ENCODE results near the gene SYNE1.

The SYNE1 gene

GRCh38 chr6:152313542-152314482, 323.4 kb downstream of the SYNE1 start:
- no peak for TF ChIP-seq ZNF274 (IDR thresholded peaks at IDR 0.05; ENCODE audit: low read depth, low read length)

GRCh38 chr6:152312434-152312833, 324.7 kb downstream of the SYNE1 start:
- no peak for TF ChIP-seq ZNF274 (IDR thresholded peaks at IDR 0.05; ENCODE audit: low read depth, low read length)
- H3K4me3 ChIP-seq (ENCODE audit: low read length), result no peak overlapping the region

More at GRCh38 chr6:152313542-152314482, 323.4 kb downstream of the SYNE1 start:
- no peak overlapping the region for H3K4me3 ChIP-seq (ENCODE audit: low read length)

GRCh38 chr6:152310371-152310954, 326.7 kb downstream of the SYNE1 start:
- TF ChIP-seq ZNF274 (IDR thresholded peaks at IDR 0.05; ENCODE audit: low read depth, low read length), result no peak
- no peak overlapping the region for H3K4me3 ChIP-seq (ENCODE audit: low read length)

GRCh38 chr6:152309648-152310047, 327.5 kb downstream of the SYNE1 start:
- no peak for TF ChIP-seq ZNF274 (IDR thresholded peaks at IDR 0.05; ENCODE audit: low read depth, low read length)
- H3K4me3 ChIP-seq (ENCODE audit: low read length), result no peak overlapping the region

GRCh38 chr6:152309006-152309405, 328.2 kb downstream of the SYNE1 start:
- H3K4me3 ChIP-seq (ENCODE audit: low read length), result no peak overlapping the region
- no peak for TF ChIP-seq ZNF274 (IDR thresholded peaks at IDR 0.05; ENCODE audit: low read depth, low read length)

GRCh38 chr6:152308306-152308705, 328.9 kb downstream of the SYNE1 start:
- H3K4me3 ChIP-seq (ENCODE audit: low read length), result no peak overlapping the region
- TF ChIP-seq ZNF274 (IDR thresholded peaks at IDR 0.05; ENCODE audit: low read depth, low read length), result no peak

- H3K4me3 ChIP-seq (ENCODE audit: low read length), result no peak overlapping the region
- TF ChIP-seq ZNF274 (IDR thresholded peaks at IDR 0.05; ENCODE audit: low read depth, low read length), result no peak
Observed at GRCh38 chr6:152305672-152306071, 331.5 kb downstream of the SYNE1 start.

- TF ChIP-seq ZNF274 (IDR thresholded peaks at IDR 0.05; ENCODE audit: low read depth, low read length), result no peak
- peak overlapping the region; percentile 75 for H3K4me3 ChIP-seq (ENCODE audit: low read length)
Observed at GRCh38 chr6:152301765-152302568, 335.2 kb downstream of the SYNE1 start.

- peak overlapping the region; percentile 75 for H3K4me3 ChIP-seq (ENCODE audit: low read length)
- TF ChIP-seq ZNF274 (IDR thresholded peaks at IDR 0.05; ENCODE audit: low read depth, low read length), result no peak
Observed at GRCh38 chr6:152301021-152301764, 336.0 kb downstream of the SYNE1 start.

GRCh38 chr6:152300517-152300916, 336.6 kb downstream of the SYNE1 start:
- TF ChIP-seq ZNF274 (IDR thresholded peaks at IDR 0.05; ENCODE audit: low read depth, low read length), result no peak
- peak overlapping the region; percentile 75 for H3K4me3 ChIP-seq (ENCODE audit: low read length)

- peak overlapping the region; percentile 54 for H3K4me3 ChIP-seq (ENCODE audit: low read length)
- TF ChIP-seq ZNF274 (IDR thresholded peaks at IDR 0.05; ENCODE audit: low read depth, low read length), result no peak
Observed at GRCh38 chr6:152298848-152299735, 338.1 kb downstream of the SYNE1 start.

GRCh38 chr6:152298055-152298647, 339.0 kb downstream of the SYNE1 start:
- H3K4me3 ChIP-seq (ENCODE audit: low read length), result peak overlapping the region; percentile 2; the same call in 1 of the 2 replicates
- no peak for TF ChIP-seq ZNF274 (IDR thresholded peaks at IDR 0.05; ENCODE audit: low read depth, low read length)

Measured in GM08714 (cell line).